Stimulated activated naive CD8-positive, alpha-beta T cell treated with anti-CD3 and anti-CD28 coated beads, Interleukin-15, amount 100 ng/mL, for 72 hours (primary cell): ENCODE data around the gene LRSAM1.
A peak's percentile ranks its signal among the peaks of the same experiment; 100 is the strongest.

Experiments
- ATAC-seq: fragments of 150-1000 bp; cut with Tn5 transposase; 2 replicates; pipeline ENCODE4 v1.10.0; 2021; ENCODE audit warnings: mild to moderate bottlenecking, moderate library complexity
- DNase-seq, 2 donors: peaks; one replicate each; pipeline ENCODE4 v3.0.0; 2021 to 2022
- H3K27ac Mint-ChIP-seq, 2 donors: one replicate each; pipeline ENCODE4 v1.8.0; 2022; ENCODE audit warnings: mild to moderate bottlenecking in 2 of 2, mixed read lengths in 2 of 2, moderate library complexity in 2 of 2
- H3K27me3 Mint-ChIP-seq: one replicate; pipeline ENCODE4 v1.8.0; 2022; ENCODE audit warnings: mixed read lengths
- H3K4me1 Mint-ChIP-seq: one replicate; pipeline ENCODE4 v1.8.0; 2022; ENCODE audit warnings: mild to moderate bottlenecking, mixed read lengths
- H3K4me3 Mint-ChIP-seq, 2 donors: one replicate each; pipeline ENCODE4 v1.8.0; 2022; ENCODE audit warnings: mild to moderate bottlenecking in 2 of 2, mixed read lengths in 2 of 2, moderate library complexity in 1 of 2
- H3K9me3 Mint-ChIP-seq, 2 donors: one replicate each; pipeline ENCODE4 v1.8.0; 2022; ENCODE audit warnings: mixed read lengths in 2 of 2

The LRSAM1 gene

DNA sequence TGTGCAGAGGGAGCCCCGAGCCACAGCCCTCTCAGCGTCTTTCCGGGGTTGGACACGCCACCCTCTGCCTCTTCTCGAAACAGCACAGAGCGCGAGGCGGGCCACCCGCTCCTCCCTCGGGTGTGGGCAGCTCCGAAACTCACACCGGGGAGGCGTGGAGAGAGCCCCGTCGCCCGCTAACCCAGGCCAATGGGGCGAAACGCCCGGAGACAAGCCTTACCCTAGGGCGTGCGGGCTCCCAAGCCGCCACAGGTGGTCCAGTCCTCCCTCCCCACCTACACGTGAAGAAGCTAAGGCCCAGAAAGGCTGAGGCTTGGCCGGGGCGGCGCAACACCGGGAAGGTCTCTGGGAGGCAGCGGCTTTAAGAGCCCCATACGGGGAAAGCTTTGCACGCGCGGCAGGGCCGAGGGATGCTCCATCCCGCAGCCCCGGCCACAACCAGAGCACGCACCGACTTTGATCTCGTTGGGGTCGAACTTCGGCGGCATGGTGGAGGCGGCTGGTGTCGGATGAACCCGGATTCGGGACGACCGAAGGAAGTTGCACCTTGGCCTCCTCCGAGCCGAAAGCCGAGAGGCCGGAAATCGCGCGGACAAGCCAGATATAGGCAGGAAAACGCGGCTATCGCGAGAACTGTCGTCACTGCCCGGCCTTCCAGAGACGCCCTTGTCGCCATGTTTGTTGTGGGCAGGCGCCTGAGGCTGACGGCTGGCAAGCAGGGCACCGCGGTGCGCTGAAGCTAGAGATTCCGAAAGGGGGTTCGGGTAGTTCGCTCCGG, at the start of gene LRSAM1, which contains the start of gene RPL12:
Gene LRSAM1, plus strand, starts transcription at position 681 of the 778 bp plus-strand sequence. CDS start 3,018 bp downstream, outside the sequence.
Gene RPL12, minus strand, starts transcription at position 577 of the 778 bp plus-strand sequence. Its CDS starts 89 bp downstream, at position 488.
- DNase-seq, result peak; percentile 98 to 99
- Mint-ChIP-seq H3K4me3 (peak within 1 kb of the TSS; percentile 93 to 95), H3K9me3 (no peaks in the 10 kb centered on the region), H3K27me3 (no peaks in the 10 kb centered on the region), H3K27ac (peak within 1 kb of the TSS; percentile 99), H3K4me1 (peaks cover 71% of the 10 kb centered on the region)
- ATAC-seq, result peak; percentile 79

DNA sequence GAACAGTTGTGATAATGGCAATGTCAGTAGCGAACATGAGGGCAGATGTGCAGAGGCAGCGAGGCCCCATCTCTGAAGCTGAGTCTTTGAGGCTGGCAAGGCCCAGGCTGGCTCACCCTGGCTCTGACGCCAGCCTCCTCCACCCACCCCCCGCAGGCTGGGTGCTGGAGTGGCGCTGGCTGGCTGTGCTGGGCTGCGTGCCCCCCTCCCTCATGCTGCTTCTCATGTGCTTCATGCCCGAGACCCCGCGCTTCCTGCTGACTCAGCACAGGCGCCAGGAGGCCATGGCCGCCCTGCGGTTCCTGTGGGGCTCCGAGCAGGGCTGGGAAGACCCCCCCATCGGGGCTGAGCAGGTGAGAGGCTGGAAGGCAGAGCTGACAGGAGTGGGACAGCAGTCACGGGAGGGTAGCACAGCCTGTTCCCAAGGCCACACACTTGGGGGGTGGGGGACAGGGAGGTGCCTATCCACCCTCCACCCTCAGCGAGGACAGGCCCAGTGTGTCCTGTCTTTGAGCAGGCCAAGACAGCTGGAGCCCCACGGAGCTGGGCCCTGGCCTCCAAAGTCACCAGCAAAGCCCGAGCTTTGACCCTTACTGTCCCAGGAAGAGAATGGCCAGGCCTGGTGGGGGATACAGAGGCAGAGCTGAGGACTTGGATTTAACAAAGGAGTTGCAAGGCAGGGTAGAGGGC, 48.8 kb upstream of the LRSAM1 start:
- Mint-ChIP-seq H3K4me1 (peaks cover 10% of the 10 kb centered on the region), H3K9me3 (no peaks in the 10 kb centered on the region), H3K27ac (no peak overlapping the region), H3K27me3 (peaks cover 85% of the 10 kb centered on the region), H3K4me3 (no peak overlapping the region)
- no peak for DNase-seq
- ATAC-seq, result no peak

DNA sequence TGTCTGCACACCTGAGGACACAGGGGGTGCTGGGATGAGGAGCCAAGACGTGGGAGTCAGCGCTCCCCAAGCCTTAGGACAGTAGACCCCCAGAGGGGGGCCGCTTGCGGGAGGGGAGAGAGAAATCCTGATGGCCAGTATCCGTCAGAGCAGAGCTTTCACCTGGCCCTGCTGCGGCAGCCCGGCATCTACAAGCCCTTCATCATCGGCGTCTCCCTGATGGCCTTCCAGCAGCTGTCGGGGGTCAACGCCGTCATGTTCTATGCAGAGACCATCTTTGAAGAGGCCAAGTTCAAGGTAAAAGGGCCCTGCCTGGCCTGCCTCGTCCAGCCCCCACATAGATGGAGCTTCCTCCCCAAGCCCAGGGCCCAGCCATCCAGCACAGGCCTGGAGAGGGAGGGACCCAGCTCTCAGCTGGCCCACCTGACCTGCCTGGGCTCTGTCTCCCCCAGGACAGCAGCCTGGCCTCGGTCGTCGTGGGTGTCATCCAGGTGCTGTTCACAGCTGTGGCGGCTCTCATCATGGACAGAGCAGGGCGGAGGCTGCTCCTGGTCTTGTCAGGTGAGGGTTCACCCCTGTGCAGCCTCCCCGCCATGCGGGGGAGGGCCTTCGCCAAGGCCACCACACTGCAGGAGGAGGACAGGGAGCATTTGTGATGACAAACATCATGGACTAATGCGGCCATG, 47.7 kb upstream of the LRSAM1 start:
- Mint-ChIP-seq H3K27me3 (peaks cover 77% of the 10 kb centered on the region), H3K27ac (no peak overlapping the region), H3K9me3 (no peaks in the 10 kb centered on the region), H3K4me1 (peaks cover 2% of the 10 kb centered on the region), H3K4me3 (no peak overlapping the region)
- ATAC-seq (no peak), DNase-seq (no peak)

DNA sequence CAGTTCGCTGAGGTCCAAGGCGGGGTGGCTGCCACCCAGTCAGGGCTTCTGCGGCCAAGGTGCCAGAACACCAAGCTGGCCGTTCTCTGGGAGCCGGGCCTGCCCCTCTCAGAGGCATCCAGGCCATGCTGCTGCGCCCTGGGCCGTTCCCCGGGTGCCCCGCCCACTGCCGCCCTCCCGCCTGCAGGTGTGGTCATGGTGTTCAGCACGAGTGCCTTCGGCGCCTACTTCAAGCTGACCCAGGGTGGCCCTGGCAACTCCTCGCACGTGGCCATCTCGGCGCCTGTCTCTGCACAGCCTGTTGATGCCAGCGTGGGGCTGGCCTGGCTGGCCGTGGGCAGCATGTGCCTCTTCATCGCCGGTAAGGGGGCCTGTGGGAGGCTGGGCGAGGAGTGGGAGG, 46.7 kb upstream of the LRSAM1 start:
- peaks cover 68% of the 10 kb centered on the region for H3K27me3 Mint-ChIP-seq
- H3K9me3 Mint-ChIP-seq, result no peaks in the 10 kb centered on the region
- no peak for ATAC-seq
- peak overlapping the region in 1 of 2 donors; percentile 19 for H3K27ac Mint-ChIP-seq
- no peaks in the 10 kb centered on the region for H3K4me1 Mint-ChIP-seq
- H3K4me3 Mint-ChIP-seq, result no peak overlapping the region
- no peak for DNase-seq

DNA sequence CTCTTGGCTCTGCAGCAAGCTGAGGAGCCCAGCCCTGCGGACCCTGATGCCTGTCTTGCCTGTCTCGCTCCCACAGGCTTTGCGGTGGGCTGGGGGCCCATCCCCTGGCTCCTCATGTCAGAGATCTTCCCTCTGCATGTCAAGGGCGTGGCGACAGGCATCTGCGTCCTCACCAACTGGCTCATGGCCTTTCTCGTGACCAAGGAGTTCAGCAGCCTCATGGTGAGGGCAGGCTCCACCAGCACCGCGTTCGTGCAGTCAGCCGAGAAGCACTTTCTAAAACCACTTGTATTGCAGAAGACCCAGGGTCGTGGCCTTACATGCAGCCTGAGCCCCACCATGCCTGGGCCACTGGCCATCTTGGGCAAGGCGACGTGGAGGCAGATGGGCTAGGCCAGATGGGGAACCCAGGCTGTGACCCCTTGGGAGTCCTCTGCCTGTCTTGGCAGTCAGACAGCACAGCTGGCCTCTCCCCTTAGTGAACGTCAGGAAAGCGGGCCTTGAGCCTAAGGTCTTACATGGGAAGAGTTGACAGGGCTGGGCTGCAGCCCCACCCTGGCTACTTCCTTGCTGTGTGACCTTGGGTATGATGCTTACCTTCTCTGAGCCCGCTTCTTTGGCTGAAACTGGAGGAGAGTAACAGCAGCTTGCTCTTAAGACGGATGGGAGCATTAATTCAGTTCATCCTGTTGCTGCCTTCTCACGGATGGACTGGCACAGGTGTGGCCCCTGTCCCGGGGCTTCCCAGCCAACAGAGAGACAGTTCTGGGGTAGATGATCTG, 45.8 kb upstream of the LRSAM1 start:
- H3K9me3 Mint-ChIP-seq, result no peaks in the 10 kb centered on the region
- no peak overlapping the region for H3K27ac Mint-ChIP-seq
- H3K4me3 Mint-ChIP-seq, result no peak overlapping the region
- ATAC-seq, result no peak
- peaks cover 59% of the 10 kb centered on the region for H3K27me3 Mint-ChIP-seq
- H3K4me1 Mint-ChIP-seq, result no peaks in the 10 kb centered on the region
- DNase-seq, result no peak

DNA sequence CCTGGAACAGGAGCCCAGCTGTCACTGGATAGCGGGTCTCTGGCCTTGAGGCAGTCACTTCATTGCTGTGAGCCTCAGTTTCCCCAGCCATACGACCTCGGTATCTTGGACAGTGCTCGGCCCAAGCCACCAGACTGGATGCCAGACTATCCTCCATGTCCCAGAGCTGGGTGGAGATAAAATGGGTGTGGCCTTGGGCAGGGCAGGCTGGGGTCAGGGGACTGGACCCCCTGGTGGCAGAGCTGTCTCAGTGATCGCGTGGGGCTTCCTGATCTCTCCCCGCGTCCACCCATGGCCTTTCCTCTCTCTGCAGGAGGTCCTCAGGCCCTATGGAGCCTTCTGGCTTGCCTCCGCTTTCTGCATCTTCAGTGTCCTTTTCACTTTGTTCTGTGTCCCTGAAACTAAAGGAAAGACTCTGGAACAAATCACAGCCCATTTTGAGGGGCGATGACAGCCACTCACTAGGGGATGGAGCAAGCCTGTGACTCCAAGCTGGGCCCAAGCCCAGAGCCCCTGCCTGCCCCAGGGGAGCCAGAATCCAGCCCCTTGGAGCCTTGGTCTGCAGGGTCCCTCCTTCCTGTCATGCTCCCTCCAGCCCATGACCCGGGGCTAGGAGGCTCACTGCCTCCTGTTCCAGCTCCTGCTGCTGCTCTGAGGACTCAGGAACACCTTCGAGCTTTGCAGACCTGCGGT, 44.4 kb upstream of the LRSAM1 start:
- ATAC-seq (no peak), DNase-seq (no peak)
- no peaks in the 10 kb centered on the region for H3K9me3 Mint-ChIP-seq
- H3K27me3 Mint-ChIP-seq, result peaks cover 56% of the 10 kb centered on the region
- no peaks in the 10 kb centered on the region for H3K4me1 Mint-ChIP-seq
- no peak overlapping the region for H3K27ac Mint-ChIP-seq
- no peak overlapping the region for H3K4me3 Mint-ChIP-seq

DNA sequence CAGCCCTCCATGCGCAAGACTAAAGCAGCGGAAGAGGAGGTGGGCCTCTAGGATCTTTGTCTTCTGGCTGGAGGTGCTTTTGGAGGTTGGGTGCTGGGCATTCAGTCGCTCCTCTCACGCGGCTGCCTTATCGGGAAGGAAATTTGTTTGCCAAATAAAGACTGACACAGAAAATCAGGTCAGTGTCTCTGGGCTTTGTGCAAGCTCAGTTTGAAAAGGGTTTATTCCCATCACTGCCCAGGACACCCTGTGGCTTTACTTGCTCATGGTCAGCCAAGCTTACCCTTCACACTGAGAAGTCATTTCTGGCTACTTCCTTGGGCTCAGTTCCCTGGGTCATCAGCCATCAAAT, 43.8 kb upstream of the LRSAM1 start:
- ATAC-seq (no peak), DNase-seq (no peak)
- no peaks in the 10 kb centered on the region for H3K4me1 Mint-ChIP-seq
- no peak overlapping the region for H3K27ac Mint-ChIP-seq
- no peaks in the 10 kb centered on the region for H3K9me3 Mint-ChIP-seq
- H3K27me3 Mint-ChIP-seq, result peaks cover 55% of the 10 kb centered on the region
- no peak overlapping the region for H3K4me3 Mint-ChIP-seq

DNA sequence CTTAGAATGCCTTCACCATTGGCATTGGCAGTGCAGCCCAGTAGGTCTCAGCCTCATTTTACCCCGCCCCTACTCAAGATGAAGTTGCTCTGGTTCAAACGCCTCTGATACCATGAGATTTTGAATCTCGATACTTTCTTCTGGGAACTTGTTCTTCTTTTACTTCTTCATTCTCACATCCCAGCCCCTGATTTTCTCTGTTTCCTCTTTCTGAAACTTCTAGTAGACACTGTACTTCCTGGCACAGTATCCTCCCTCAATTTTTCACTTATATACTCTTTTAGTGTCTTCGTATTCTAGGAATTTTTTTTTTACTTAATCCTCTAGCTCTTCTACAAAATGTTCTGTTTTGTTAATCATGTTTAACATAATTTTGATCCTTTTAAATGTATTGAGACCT, 40.2 kb upstream of the LRSAM1 start:
- Mint-ChIP-seq H3K4me3 (no peak overlapping the region), H3K4me1 (no peaks in the 10 kb centered on the region), H3K9me3 (no peaks in the 10 kb centered on the region), H3K27me3 (peaks cover 67% of the 10 kb centered on the region), H3K27ac (no peak overlapping the region)
- DNase-seq, result no peak
- no peak for ATAC-seq

DNA sequence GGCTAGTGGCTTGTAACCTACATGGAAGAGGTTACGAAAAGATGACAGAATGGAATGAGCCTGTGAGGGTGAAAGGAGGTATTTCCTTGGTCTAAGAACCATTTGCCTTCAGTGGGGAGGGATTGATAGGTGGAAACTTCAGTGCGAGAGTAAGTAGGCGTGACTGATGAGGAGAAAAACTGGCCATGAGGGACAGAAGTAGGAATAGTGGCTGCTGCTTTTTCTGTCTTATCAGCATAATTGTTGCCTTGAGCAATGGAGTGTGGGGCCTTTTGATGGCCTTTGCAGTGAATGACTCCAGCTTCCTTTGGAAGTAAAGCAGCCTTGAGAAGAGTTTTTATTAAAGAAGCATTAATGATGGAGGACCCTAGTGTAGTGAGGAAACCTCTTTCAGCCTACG, 36.2 kb upstream of the LRSAM1 start:
- Mint-ChIP-seq H3K4me1 (no peaks in the 10 kb centered on the region), H3K27ac (no peak overlapping the region), H3K27me3 (peaks cover 52% of the 10 kb centered on the region), H3K9me3 (no peaks in the 10 kb centered on the region), H3K4me3 (no peak overlapping the region)
- no peak for ATAC-seq
- DNase-seq, result no peak

DNA sequence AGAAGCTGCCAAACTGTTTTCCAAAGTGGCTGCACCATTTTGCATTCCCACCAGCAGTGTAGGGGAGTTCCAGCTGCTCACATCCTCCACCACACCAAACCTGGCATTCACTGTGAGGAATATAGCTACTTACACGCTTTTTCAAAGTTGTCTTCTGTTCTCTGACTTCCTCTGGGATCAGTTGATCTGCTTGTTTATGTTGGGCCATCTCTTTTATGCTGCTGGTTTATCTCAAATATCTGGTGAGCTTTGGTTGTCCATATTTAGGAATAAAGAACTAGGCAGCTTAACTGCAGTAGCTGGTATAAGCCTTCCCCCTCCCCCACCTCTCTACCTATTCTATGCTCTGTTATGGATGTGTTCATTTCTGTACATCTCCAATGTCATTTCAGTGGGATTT, 35.7 kb upstream of the LRSAM1 start:
- Mint-ChIP-seq H3K4me1 (no peaks in the 10 kb centered on the region), H3K27me3 (peaks cover 52% of the 10 kb centered on the region), H3K4me3 (no peak overlapping the region), H3K27ac (no peak overlapping the region), H3K9me3 (no peaks in the 10 kb centered on the region)
- no peak for DNase-seq
- no peak for ATAC-seq

DNA sequence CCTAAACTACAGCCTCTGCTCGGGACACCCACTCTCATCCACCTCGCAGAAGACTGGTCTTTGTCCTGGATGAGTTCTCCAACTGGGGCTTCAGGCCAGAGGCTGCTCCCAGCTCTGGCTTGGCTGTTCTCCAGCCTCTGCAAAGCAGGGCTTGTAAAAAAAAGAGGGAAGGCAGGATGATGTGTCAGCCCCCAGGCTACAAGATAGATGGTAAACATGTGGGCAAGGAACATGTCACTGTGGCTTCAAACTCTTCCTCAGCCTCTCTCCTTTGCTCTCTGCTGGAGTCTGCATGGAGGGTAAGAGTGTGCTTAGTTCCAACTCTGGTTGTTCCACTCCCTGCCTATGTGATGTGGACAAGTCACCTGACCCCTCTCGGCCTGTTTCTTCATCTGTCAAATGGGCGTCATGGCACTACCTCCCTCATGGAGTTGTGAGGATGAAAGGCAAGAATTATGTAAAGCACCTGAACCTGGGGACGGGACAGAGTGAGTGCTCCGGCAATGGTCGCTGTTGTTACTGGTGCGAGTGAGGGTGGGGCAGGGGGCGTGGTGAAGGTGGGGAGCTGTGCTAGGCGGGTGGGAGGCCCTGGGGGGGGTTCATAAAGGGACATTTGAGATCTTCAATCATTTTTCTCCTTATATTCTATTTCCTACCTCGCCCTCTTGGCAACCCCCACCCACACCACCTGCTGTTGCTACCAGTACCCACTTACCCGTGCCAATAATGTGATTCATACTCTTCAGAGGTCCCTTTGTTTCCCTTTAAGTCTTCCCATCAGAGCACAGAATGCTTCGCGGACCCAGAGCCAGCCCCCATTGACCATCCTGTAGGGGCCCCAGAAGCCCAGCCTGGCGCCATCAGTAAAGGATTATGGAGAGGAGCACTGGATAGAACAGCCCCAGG, 33.9 kb upstream of the LRSAM1 start:
- DNase-seq (no peak), ATAC-seq (no peak)
- peaks cover 6% of the 10 kb centered on the region for H3K4me1 Mint-ChIP-seq
- no peaks in the 10 kb centered on the region for H3K9me3 Mint-ChIP-seq
- H3K4me3 Mint-ChIP-seq, result no peak overlapping the region
- H3K27me3 Mint-ChIP-seq, result peaks cover 37% of the 10 kb centered on the region
- no peak overlapping the region for H3K27ac Mint-ChIP-seq

DNA sequence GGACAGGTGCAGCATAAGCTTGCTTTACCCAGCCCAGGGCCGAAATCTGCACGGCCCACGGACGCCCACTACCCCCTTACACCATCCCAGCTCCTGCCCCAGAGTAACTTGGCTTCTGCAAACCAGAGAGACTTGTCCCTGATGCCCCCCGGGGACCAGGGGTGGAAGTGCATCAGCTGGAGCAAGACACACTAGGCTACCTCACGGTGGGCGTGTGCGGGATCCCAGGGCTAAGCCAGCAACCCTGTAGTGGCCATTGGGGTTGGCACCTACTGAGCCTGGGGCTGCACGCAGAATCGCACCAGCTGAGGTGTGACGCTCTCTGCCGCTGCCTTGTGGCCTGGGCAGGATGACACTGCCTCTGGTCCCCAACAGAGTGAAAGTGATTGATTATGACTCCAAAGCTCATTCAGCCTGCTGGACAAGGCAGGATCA, 33.3 kb upstream of the LRSAM1 start:
- ATAC-seq (peak; percentile 88), DNase-seq (peak in 1 of 2 donors; percentile 55)
- peaks cover 13% of the 10 kb centered on the region for H3K4me1 Mint-ChIP-seq

DNA sequence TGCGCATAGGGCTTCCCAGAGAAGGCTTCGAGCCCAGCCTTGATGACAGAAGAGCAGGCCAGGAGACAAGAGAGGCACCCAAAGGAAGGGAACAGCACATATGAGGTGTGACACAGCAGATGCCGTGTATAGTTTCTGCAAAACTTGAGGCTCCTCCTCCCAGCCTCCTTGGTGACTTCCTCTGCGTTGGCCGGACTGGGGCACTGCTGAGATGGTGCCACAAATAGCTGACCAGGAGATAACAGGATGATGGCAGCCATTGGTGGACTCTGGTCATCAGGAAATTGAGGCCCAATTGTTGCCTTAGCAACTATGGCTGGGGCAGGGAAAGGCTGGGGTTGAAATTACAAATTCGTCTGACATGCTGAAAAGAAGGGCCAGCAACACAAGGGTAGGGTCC, 32.0 kb upstream of the LRSAM1 start:
- DNase-seq (no peak), ATAC-seq (no peak)
- Mint-ChIP-seq H3K4me1 (peaks cover 16% of the 10 kb centered on the region), H3K4me3 (no peak overlapping the region), H3K27me3 (peaks cover 18% of the 10 kb centered on the region), H3K27ac (no peak overlapping the region), H3K9me3 (no peaks in the 10 kb centered on the region)

More for the DNA sequence above, 33.3 kb upstream of the LRSAM1 start:
- no peak overlapping the region for H3K27ac Mint-ChIP-seq
- H3K9me3 Mint-ChIP-seq, result no peaks in the 10 kb centered on the region
- H3K27me3 Mint-ChIP-seq, result peaks cover 31% of the 10 kb centered on the region
- no peak overlapping the region for H3K4me3 Mint-ChIP-seq

DNA sequence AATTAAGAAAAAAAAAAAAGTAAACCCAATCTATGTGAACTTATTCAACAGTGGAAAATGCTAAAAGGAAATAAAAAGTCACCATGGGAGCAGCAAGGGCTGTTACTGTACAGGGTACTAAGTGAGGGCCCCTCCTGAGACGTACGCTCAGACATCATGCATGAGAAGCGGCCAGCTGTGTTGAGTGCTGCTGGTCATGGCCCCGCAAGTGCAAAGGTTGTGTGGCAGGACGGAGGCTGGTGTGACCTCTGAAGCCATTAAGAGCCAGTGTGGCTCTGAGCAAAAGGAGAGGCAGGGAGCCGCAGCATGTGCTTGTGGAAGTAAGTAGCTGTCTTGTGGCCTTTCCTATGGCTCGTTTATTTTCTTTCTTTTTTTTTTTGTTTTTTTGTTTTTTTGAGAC, 30.3 kb upstream of the LRSAM1 start:
- Mint-ChIP-seq H3K4me1 (peaks cover 25% of the 10 kb centered on the region), H3K27ac (peak overlapping the region in 1 of 2 donors; percentile 74), H3K27me3 (peaks cover 2% of the 10 kb centered on the region), H3K9me3 (no peaks in the 10 kb centered on the region), H3K4me3 (no peak overlapping the region)
- ATAC-seq (no peak), DNase-seq (no peak)
